Cardiac muscle cell (in vitro differentiated cells and primary cell): Measurements from ENCODE around the gene ALK. TPM values are rescaled to one million over a fixed set of nuclear protein-coding genes. Genes with fewer than 3 reads are reported as not detected.

Experiments used
- DNase-seq, 2 donors: peaks; one replicate each; pipeline versions ENCODE4 v3.0.0 to v3.0.0-alpha.2; 2010 to 2017; ENCODE audit warnings: low read depth in 1 of 2, low spot score in 1 of 2
- H3K27ac ChIP-seq: fragments of 200-600 bp; sonication (generic); 2 replicates; pipeline ENCODE4 v1.5.1; 2016
- H3K27me3 ChIP-seq: fragments of 200-600 bp; sonication (generic); 2 replicates; pipeline ENCODE4 v1.6.0; 2016; ENCODE audit warnings: control low read depth
- H3K36me3 ChIP-seq: fragments of 200-600 bp; sonication (generic); 2 replicates; pipeline ENCODE4 v1.5.1; 2016; ENCODE audit warnings: control low read depth
- H3K4me1 ChIP-seq: fragments of 200-600 bp; sonication (generic); 2 replicates; pipeline ENCODE4 v1.8.1; 2017; ENCODE audit warnings: low read depth, mild to moderate bottlenecking, mixed run types
- H3K4me3 ChIP-seq: fragments of 200-600 bp; sonication (generic); 2 replicates; pipeline ENCODE4 v1.5.1; 2016; ENCODE audit warnings: mild to moderate bottlenecking
- H3K9me3 ChIP-seq: fragments of 200-600 bp; sonication (generic); 2 replicates; pipeline ENCODE4 v1.5.1; 2017; ENCODE audit warnings: low read depth, mild to moderate bottlenecking, control low read depth
- polyA plus RNA-seq: library from polyadenylated mRNA; unstranded; fragments of >200 nt; fragmentation: Nextera tagmentation; extraction: Ambion mirVana; gene quantifications from 2 replicates; pipeline ENCODE4 v1.2.1, GENCODE V29; 2016
- total RNA-seq: library from RNA; depleted of rRNA; stranded (reverse); fragments of >200 nt; gene quantifications from 2 replicates; pipeline ENCODE4 v1.2.3, GENCODE V29; 2016
- TF ChIP-seq, protein P1 (sequence below): IDR thresholded peaks from 2 replicates; pipeline ENCODE4 v1.5.1; 2012; ENCODE audit warnings: low read depth, mild to moderate bottlenecking, low read length

ALK gene
- total and polyA plus RNA-seq, 2 experiments from 2014 or later, result 1.8 to 4.3 TPM

DNA sequence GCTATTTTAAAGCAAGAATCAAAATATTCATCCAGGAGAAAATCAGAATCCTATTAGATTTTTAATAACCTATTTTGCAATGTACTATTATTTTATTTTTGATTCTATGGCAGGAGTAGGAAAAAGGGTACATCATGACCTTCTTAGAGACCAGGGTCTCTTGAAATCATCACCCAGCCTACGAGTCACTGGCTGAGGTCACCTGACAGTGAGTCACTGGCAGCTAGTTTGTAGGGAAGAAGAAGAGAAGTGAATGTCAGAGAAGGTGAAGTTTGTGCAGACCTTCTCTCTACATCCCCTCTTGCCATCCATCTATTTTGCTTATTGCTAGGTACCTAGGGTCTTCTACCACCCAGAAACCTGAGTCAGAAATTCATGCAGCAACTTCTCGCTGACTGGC is 144.2 kb downstream of the ALK start:
- no peak overlapping the region for H3K27ac ChIP-seq
- TF ChIP-seq, protein P1, sequence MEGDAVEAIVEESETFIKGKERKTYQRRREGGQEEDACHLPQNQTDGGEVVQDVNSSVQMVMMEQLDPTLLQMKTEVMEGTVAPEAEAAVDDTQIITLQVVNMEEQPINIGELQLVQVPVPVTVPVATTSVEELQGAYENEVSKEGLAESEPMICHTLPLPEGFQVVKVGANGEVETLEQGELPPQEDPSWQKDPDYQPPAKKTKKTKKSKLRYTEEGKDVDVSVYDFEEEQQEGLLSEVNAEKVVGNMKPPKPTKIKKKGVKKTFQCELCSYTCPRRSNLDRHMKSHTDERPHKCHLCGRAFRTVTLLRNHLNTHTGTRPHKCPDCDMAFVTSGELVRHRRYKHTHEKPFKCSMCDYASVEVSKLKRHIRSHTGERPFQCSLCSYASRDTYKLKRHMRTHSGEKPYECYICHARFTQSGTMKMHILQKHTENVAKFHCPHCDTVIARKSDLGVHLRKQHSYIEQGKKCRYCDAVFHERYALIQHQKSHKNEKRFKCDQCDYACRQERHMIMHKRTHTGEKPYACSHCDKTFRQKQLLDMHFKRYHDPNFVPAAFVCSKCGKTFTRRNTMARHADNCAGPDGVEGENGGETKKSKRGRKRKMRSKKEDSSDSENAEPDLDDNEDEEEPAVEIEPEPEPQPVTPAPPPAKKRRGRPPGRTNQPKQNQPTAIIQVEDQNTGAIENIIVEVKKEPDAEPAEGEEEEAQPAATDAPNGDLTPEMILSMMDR, result no peak
- H3K9me3 ChIP-seq, result no peaks in the 10 kb centered on the region
- peaks cover 15% of the 10 kb centered on the region for H3K4me1 ChIP-seq
- H3K4me3 ChIP-seq, result no peak overlapping the region
- H3K27me3 ChIP-seq, result no peaks in the 10 kb centered on the region
- no peaks in the 10 kb centered on the region for H3K36me3 ChIP-seq
- no peak for DNase-seq

DNA sequence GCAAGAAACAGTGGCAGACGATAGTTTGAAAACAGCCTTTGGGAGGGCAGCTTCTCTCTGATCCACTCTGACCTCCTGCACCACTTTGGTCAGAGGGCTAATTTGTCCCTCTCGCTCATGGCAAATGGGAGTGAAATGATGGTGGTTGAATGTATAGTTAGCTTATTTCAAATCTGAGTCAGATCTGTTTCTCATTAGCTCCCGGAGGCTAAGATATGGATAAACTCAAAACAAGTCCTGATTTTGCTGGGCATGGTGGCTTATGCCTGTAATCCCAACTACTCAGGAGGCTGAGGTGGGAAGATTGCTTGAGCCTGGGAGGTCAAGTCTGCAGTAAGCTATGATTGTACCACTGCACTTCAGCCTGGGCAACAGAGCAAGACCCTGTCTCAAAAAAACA is 145.0 kb downstream of the ALK start:
- TF ChIP-seq, protein P1, result no peak

DNA sequence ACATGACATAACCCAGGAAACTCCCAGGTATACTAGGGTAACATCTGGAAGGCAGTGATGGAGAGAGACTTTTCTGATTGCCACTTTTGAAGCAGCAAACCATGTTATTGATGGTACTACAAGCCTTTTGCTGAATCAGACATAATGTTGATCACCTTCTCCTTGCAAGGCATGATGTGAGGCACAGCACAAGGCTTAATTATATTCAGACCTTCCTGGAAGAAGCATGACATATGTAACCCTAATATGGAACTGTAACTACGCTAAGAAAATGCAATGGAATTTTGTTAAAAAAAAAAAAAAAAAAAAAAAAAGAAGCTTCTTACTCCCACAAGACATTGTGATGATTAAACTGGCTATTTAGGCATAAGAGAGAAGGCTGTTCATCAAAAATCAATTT is 145.4 kb downstream of the ALK start:
- H3K4me3 ChIP-seq, result no peak overlapping the region
- no peak overlapping the region for H3K27ac ChIP-seq
- no peak for DNase-seq
- H3K4me1 ChIP-seq, result peaks cover 15% of the 10 kb centered on the region
- no peaks in the 10 kb centered on the region for H3K27me3 ChIP-seq
- TF ChIP-seq, protein P1, result no peak
- H3K36me3 ChIP-seq, result no peaks in the 10 kb centered on the region
- H3K9me3 ChIP-seq, result no peaks in the 10 kb centered on the region

More for the DNA sequence above, 145.0 kb downstream of the ALK start:
- H3K27ac ChIP-seq, result no peak overlapping the region
- no peak overlapping the region for H3K4me3 ChIP-seq
- DNase-seq, result no peak
- no peaks in the 10 kb centered on the region for H3K9me3 ChIP-seq
- H3K27me3 ChIP-seq, result no peaks in the 10 kb centered on the region
- peaks cover 15% of the 10 kb centered on the region for H3K4me1 ChIP-seq
- H3K36me3 ChIP-seq, result no peaks in the 10 kb centered on the region

DNA sequence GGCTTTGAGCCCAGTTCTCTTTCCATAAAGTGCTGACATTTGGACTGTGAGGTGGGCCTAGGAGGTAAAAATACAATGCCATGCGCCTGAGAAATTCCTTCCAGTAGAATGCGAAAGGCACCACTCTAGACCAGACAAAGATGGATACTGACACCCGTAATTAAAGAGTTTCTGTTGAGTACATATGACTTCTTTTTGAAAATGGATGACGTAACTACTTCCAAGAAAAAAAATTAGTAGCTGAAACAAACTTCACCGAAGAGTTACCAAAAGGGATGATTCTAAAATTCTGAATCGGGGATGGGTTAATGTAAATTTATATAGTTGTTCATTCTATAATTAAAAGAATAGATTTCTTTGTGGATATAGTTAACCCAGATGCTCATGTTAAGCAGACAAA is 146.8 kb downstream of the ALK start:
- no peaks in the 10 kb centered on the region for H3K9me3 ChIP-seq
- TF ChIP-seq, protein P1, result no peak
- DNase-seq, result peak in 1 of 2 donors; percentile 55
- H3K27me3 ChIP-seq, result no peaks in the 10 kb centered on the region
- peaks cover 2% of the 10 kb centered on the region for H3K4me1 ChIP-seq
- no peaks in the 10 kb centered on the region for H3K36me3 ChIP-seq
- H3K27ac ChIP-seq, result no peak overlapping the region
- H3K4me3 ChIP-seq, result no peak overlapping the region

DNA sequence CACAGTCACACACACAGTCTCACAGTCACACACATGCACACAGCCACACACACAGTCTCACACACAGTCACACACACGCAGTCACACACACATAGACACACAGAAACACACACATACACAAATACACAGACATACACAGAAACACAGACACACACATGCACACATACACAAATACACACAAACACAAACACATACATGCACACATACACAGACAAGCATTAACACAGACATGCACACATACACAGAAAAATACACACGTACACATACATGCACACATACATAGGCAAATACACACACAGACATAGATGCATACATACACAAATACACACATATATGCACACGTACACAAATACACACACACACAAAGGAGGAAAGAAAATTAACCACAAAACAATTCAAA is 150.5 kb downstream of the ALK start:
- no peak overlapping the region for H3K4me3 ChIP-seq
- no peak for DNase-seq
- no peaks in the 10 kb centered on the region for H3K9me3 ChIP-seq
- TF ChIP-seq, protein P1, result no peak
- H3K4me1 ChIP-seq, result no peaks in the 10 kb centered on the region
- H3K36me3 ChIP-seq, result no peaks in the 10 kb centered on the region
- H3K27me3 ChIP-seq, result no peaks in the 10 kb centered on the region
- H3K27ac ChIP-seq, result no peak overlapping the region

DNA sequence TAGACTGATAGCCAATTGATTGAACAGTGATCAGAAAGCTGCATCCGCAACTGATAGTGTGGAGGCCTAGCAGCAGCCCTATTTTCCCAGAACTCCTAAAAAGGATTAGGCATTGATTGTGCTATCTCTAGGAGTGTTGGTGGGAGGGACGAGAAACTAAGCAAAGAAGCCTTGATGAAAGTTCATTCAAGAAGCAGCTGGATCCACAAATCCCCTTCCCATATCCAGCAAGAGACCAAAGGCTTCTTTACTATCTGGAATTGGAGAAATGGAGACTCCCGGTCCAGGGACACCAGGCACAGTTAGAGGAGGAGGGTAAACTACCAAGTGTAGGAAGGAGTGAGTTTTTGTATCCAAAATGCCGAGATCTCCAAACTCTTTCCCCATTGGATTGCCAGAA is 151.5 kb downstream of the ALK start:
- H3K9me3 ChIP-seq, result no peaks in the 10 kb centered on the region
- H3K4me1 ChIP-seq, result no peaks in the 10 kb centered on the region
- no peaks in the 10 kb centered on the region for H3K27me3 ChIP-seq
- H3K27ac ChIP-seq, result no peak overlapping the region
- H3K4me3 ChIP-seq, result no peak overlapping the region
- H3K36me3 ChIP-seq, result no peaks in the 10 kb centered on the region
- DNase-seq, result no peak
- TF ChIP-seq, protein P1, result no peak
